Suprapubic skin (tissue), 4 donors: ENCODE results near the gene GFM2. TPM values are rescaled to one million over a fixed set of nuclear protein-coding genes. Genes with fewer than 3 reads are reported as not detected.

Source experiments
- total RNA-seq, 4 donors: library from RNA; depleted of rRNA; stranded (reverse); fragments of >200 nt; gene quantifications; one replicate each; pipeline ENCODE4 v1.1.0, GENCODE V29; 2016

Gene GFM2
- total RNA-seq, 4 donors from 2014 or later = 19.2 to 24.7 (median 21.2) TPM

Other genes with a start within 250 kb of the GFM2 start
- 10 to 100 TPM in 2 of 4 donors, 1 to 10 TPM in 2; 6.4 to 19.4 (median 13.0) TPM for gene ENC1, start 126.4 kb downstream of the GFM2 start, total RNA-seq
- 10 to 100 TPM; 46.9 to 85.8 (median 73.8) TPM for gene HEXB, start 81.9 kb downstream of the GFM2 start, total RNA-seq
- gene NSA2, start 132 bp upstream of the GFM2 start, total RNA-seq = 10 to 100 TPM; 47.5 to 93.8 (median 70.2) TPM
- 1 to 10 TPM in 1 of 4 donors, under 1 TPM in 3; 0.15 to 3.1 (median 0.83) TPM for gene FAM169A, start 99.3 kb upstream of the GFM2 start, total RNA-seq